Body of pancreas (tissue), 4 donors: Measurements from ENCODE around the gene GRM3.

Source experiments
- POLR2A ChIP-seq, 3 donors: fragments of 450-650 bp; IDR thresholded peaks; one replicate each; pipeline ENCODE4 v1.6.1; 2016; ENCODE audit warnings: antibody characterized with exemption in 3 of 3, mild to moderate bottlenecking in 2 of 3
- TF ChIP-seq, protein P1 (sequence below), 7 experiments: fragments of 450-650 bp in 4 of 7; fragments of 200-600 bp in 3 of 7; sonication (generic) in 3 of 7; IDR thresholded peaks; one replicate each; pipeline ENCODE4 v1.5.1; 2016 to 2019; ENCODE audit warnings: antibody characterized with exemption in 7 of 7

DNA sequence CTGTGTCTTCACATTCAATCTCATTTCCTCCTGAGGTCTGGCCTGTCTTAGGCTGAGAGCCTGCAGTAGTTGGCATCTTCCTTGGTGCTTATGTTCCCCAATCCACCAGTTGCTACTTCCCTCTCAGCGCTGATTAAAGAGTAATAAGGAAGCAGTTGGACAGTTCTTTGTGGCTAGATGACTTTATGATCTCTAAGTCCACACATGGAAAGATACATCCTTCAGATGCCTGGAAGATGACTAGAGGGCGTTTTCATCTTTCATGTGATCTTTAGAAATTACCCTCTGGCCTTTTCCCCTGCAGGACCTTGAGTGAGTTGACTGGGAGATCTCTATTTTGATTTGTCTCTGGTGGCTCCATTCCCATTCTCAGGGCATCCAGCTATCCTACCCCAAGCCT lies 204.5 kb downstream of the GRM3 start:
- TF ChIP-seq, protein P1, sequence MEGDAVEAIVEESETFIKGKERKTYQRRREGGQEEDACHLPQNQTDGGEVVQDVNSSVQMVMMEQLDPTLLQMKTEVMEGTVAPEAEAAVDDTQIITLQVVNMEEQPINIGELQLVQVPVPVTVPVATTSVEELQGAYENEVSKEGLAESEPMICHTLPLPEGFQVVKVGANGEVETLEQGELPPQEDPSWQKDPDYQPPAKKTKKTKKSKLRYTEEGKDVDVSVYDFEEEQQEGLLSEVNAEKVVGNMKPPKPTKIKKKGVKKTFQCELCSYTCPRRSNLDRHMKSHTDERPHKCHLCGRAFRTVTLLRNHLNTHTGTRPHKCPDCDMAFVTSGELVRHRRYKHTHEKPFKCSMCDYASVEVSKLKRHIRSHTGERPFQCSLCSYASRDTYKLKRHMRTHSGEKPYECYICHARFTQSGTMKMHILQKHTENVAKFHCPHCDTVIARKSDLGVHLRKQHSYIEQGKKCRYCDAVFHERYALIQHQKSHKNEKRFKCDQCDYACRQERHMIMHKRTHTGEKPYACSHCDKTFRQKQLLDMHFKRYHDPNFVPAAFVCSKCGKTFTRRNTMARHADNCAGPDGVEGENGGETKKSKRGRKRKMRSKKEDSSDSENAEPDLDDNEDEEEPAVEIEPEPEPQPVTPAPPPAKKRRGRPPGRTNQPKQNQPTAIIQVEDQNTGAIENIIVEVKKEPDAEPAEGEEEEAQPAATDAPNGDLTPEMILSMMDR (IDR thresholded peaks at IDR 0.05): no peak
- TF ChIP-seq POLR2A (IDR thresholded peaks at IDR 0.05): no peak
